Astrocyte (in vitro differentiated cells and primary cell): ENCODE data around the gene ALDH3A1. TPM values are rescaled to one million over a fixed set of nuclear protein-coding genes. Genes with fewer than 3 reads are reported as not detected.

Experiments
- DNase-seq: peaks from one replicate; pipeline ENCODE4 v3.0.0-alpha.2; 2010; ENCODE audit warnings: low read depth
- FAIRE-seq: peaks from 2 replicates; lab custom pipeline; 2011; peaks lifted over from hg19 to GRCh38; lab: Jason Lieb, UNC
- H2AFZ ChIP-seq: 2 replicates; pipeline ENCODE4 v1.6.0; 2012; ENCODE audit warnings: low read depth, low read length, inconsistent platforms
- H3K27ac ChIP-seq: 2 replicates; pipeline ENCODE4 v1.5.1; 2011; ENCODE audit warnings: low read depth, low read length, inconsistent platforms
- H3K27me3 ChIP-seq: 2 replicates; pipeline ENCODE4 v1.6.0; 2011; ENCODE audit warnings: low read length, inconsistent platforms; ENCODE audit not compliant: insufficient read depth
- H3K36me3 ChIP-seq: 2 replicates; pipeline ENCODE4 v1.5.1; 2011; ENCODE audit warnings: low read length, inconsistent platforms; ENCODE audit not compliant: insufficient read depth
- H3K4me1 ChIP-seq: 2 replicates; pipeline ENCODE4 v1.5.1; 2011; ENCODE audit warnings: low read length, inconsistent platforms; ENCODE audit not compliant: insufficient read depth
- H3K4me2 ChIP-seq: 2 replicates; pipeline ENCODE4 v1.6.0; 2012; ENCODE audit warnings: low read length, inconsistent platforms
- H3K4me3 ChIP-seq: 2 replicates; pipeline ENCODE4 v1.5.1; 2011; ENCODE audit warnings: low read depth, mild to moderate bottlenecking, low read length, inconsistent platforms; ENCODE audit not compliant: insufficient read depth
- H3K79me2 ChIP-seq: 2 replicates; pipeline ENCODE4 v1.6.0; 2012; ENCODE audit warnings: mild to moderate bottlenecking, low read length, inconsistent platforms; ENCODE audit not compliant: insufficient read depth
- H3K9ac ChIP-seq: 2 replicates; pipeline ENCODE4 v1.6.0; 2012; ENCODE audit warnings: mild to moderate bottlenecking, low read length, inconsistent platforms
- H3K9me3 ChIP-seq: 2 replicates; pipeline ENCODE4 v1.5.1; 2012; ENCODE audit warnings: low read depth, mild to moderate bottlenecking, low read length, inconsistent platforms; ENCODE audit not compliant: insufficient read depth
- H4K20me1 ChIP-seq: 2 replicates; pipeline ENCODE4 v1.6.0; 2012; ENCODE audit warnings: low read length, inconsistent platforms; ENCODE audit not compliant: insufficient read depth
- H3K27ac Mint-ChIP-seq: one replicate; pipeline ENCODE4 v1.8.0; 2021; ENCODE audit warnings: mild to moderate bottlenecking, mixed read lengths; ENCODE audit not compliant: unreplicated experiment
- H3K27me3 Mint-ChIP-seq: one replicate; pipeline ENCODE4 v1.8.0; 2021; ENCODE audit warnings: low read depth, mixed read lengths; ENCODE audit not compliant: unreplicated experiment
- H3K36me3 Mint-ChIP-seq: one replicate; pipeline ENCODE4 v1.8.0; 2021; ENCODE audit warnings: low read depth, mixed read lengths; ENCODE audit not compliant: unreplicated experiment
- H3K4me1 Mint-ChIP-seq: one replicate; pipeline ENCODE4 v1.8.0; 2021; ENCODE audit warnings: low read depth, mixed read lengths; ENCODE audit not compliant: unreplicated experiment
- H3K4me3 Mint-ChIP-seq: one replicate; pipeline ENCODE4 v1.8.0; 2021; ENCODE audit warnings: mild to moderate bottlenecking, moderate library complexity, mixed read lengths; ENCODE audit not compliant: unreplicated experiment
- H3K9me3 Mint-ChIP-seq: one replicate; pipeline ENCODE4 v1.8.0; 2021; ENCODE audit warnings: mild to moderate bottlenecking, mixed read lengths; ENCODE audit not compliant: unreplicated experiment
- CTCF ChIP-seq: IDR thresholded peaks from 2 replicates; pipeline ENCODE4 v1.5.1; 2011; ENCODE audit warnings: low read depth, mild to moderate bottlenecking, inconsistent platforms, low read length, moderate library complexity; ENCODE audit not compliant: insufficient read depth
- EZH2 ChIP-seq: IDR thresholded peaks from 2 replicates; pipeline ENCODE4 v1.6.1; 2012; ENCODE audit warnings: mild to moderate bottlenecking, low read length, inconsistent platforms; ENCODE audit not compliant: insufficient read depth
- total RNA-seq: library from RNA; stranded (reverse); gene quantifications from 2 replicates; pipeline ENCODE4 v1.2.1, GENCODE V29; 2021

Gene ALDH3A1
- total RNA-seq, 1 donor from 2014 or later, result not detected

- Mint-ChIP-seq H3K27me3 (peaks cover 27% of the 10 kb centered on the region), H3K4me3 (no peak overlapping the region), H3K4me1 (peaks cover 3% of the 10 kb centered on the region), H3K36me3 (no peaks in the 10 kb centered on the region), H3K9me3 (no peaks in the 10 kb centered on the region), H3K27ac (no peak overlapping the region)
- Histone ChIP-seq H4K20me1 (no peaks in the 10 kb centered on the region), H3K4me2 (no peak overlapping the region), H3K9ac (no peak overlapping the region), H3K9me3 (no peaks in the 10 kb centered on the region), H2AFZ (no peak overlapping the region), H3K4me3 (no peak overlapping the region), H3K4me1 (no peaks in the 10 kb centered on the region), H3K27me3 (peaks cover 4% of the 10 kb centered on the region), H3K36me3 (no peaks in the 10 kb centered on the region), H3K27ac (no peak overlapping the region), H3K79me2 (no peaks in the 10 kb centered on the region)
- TF ChIP-seq EZH2 (no peak), CTCF (no peak)
- DNase-seq, result no peak
- no peak for FAIRE-seq
Observed at GRCh38 chr17:19720631-19721426, 27.3 kb downstream of the ALDH3A1 start.

- Histone ChIP-seq H2AFZ (no peak overlapping the region), H4K20me1 (no peaks in the 10 kb centered on the region), H3K79me2 (no peaks in the 10 kb centered on the region), H3K27me3 (peaks cover 4% of the 10 kb centered on the region), H3K4me2 (no peak overlapping the region), H3K36me3 (no peaks in the 10 kb centered on the region), H3K9me3 (no peaks in the 10 kb centered on the region), H3K9ac (no peak overlapping the region), H3K4me3 (no peak overlapping the region), H3K4me1 (no peaks in the 10 kb centered on the region), H3K27ac (no peak overlapping the region)
- no peak for TF ChIP-seq EZH2
- no peak for TF ChIP-seq CTCF
- Mint-ChIP-seq H3K4me1 (peaks cover 3% of the 10 kb centered on the region), H3K36me3 (no peaks in the 10 kb centered on the region), H3K9me3 (no peaks in the 10 kb centered on the region), H3K4me3 (no peak overlapping the region), H3K27me3 (peaks cover 21% of the 10 kb centered on the region), H3K27ac (no peak overlapping the region)
- FAIRE-seq (no peak), DNase-seq (no peak)
Observed at GRCh38 chr17:19720210-19720475, 28.0 kb downstream of the ALDH3A1 start.
